HUES64 (cell line): ENCODE results near the gene SH3GLB1.
A peak's percentile ranks its signal among the peaks of the same experiment; 100 is the strongest.

Experiments
- H3K27ac ChIP-seq: 2 replicates; pipeline ENCODE4 v1.7.0; 2013; ENCODE audit warnings: low read depth, low read length, inconsistent platforms
- H3K27me3 ChIP-seq: 2 replicates; pipeline ENCODE4 v1.6.1; 2013; ENCODE audit warnings: mild to moderate bottlenecking, low read length; ENCODE audit not compliant: insufficient read depth
- H3K36me3 ChIP-seq: 2 replicates; pipeline ENCODE4 v1.6.1; 2013; ENCODE audit warnings: mild to moderate bottlenecking, low read length; ENCODE audit not compliant: insufficient read depth
- H3K4me1 ChIP-seq: 2 replicates; pipeline ENCODE4 v1.6.1; 2013; ENCODE audit warnings: mild to moderate bottlenecking, low read length, moderate library complexity; ENCODE audit not compliant: insufficient read depth
- H3K4me3 ChIP-seq: 2 replicates; pipeline ENCODE4 v1.5.1; 2013; ENCODE audit warnings: mild to moderate bottlenecking, low read length, moderate library complexity
- H3K9ac ChIP-seq: 2 replicates; pipeline ENCODE4 v1.6.1; 2013; ENCODE audit warnings: mild to moderate bottlenecking, low read depth, low read length
- H3K9me3 ChIP-seq: 2 replicates; pipeline ENCODE4 v1.6.1; 2013; ENCODE audit warnings: low read depth, low read length; ENCODE audit not compliant: insufficient read depth
- WGBS: fragments of 150-250, 120-280 bp; methylation state at CpG from one replicate; pipeline ENCODE4 v1.1.7; 2013; ENCODE audit warnings: missing lambda C conversion rate; 5-methylcytosine and 5-hydroxymethylcytosine counted together

The SH3GLB1 gene

DNA sequence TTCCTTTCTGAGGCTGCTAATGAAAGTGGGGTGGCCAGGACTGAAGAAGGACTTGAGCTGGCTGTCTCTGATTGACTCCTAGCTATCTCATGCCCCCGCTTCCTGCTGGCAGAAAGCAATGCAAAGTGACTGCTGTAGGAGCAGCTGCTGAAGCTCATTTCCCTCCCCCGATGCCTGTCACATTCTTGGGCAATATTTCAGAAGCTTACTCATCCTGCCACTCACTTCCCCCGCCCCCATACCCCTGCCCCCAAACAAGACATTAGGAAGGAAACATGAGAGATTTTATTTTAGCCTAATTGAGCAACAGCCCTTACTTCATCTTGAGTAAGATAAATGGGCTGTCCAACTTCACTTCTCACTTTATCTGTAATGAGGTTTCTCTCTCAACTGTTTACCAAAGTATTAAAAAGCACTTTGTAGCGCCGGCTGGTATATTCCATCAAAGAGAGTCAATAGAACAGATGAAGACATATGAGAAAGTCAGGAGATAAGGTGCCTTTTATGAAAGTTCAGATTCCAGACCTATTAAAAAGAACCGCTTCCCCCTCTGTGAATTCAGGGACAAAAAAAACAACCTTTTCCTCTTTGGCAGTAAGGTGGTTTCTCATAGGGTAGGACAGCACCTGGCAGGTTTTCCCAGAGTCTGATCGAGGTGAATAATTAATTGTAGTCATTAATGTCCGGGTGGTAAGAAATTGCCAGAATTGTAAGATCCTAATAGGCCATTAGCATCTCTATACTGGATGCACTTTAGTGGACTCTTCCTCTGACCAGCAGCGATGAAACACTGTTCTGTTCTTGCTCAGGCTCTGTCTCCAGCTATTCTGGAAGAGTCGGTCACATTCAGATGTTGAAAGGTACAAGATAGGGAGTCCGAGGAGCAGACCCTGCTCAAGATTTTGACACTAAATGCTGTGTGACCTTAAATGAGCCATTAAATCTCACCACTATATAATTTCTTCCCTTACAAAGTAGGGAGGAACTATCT is 70.2 kb downstream of the SH3GLB1 start:
- Histone ChIP-seq H3K4me1 (peaks cover 20% of the 10 kb centered on the region; the same call in 1 of the 2 replicates), H3K36me3 (no peaks in the 10 kb centered on the region), H3K27me3 (no peaks in the 10 kb centered on the region), H3K9ac (no peak overlapping the region), H3K27ac (0 out of 2 replicates have a peak overlapping the region, but pooled peaks have one; percentile 17), H3K9me3 (no peaks in the 10 kb centered on the region), H3K4me3 (no peak overlapping the region)
- 58% methylated on average over 10 of the region's 11 CpGs for WGBS

DNA sequence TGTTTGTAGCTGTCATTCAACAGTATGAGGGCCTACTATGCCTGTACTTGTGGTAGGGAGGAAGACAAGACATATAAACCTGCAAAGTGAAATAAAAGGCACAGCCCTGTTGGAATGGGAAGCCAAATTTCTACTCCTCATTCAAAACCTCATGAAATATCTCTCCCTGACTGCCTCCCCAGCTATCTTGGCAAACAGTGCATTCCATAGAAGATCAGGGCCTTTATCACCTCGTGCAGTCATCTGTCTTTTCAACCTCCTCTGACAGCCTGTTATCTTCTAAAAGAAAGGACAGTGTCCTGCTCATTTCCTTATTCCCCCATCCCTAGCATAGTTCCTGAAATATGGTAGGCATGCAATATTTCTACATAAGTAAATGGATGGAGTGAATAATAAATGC is 71.0 kb downstream of the SH3GLB1 start:
- Histone ChIP-seq H3K4me3 (no peak overlapping the region), H3K9me3 (no peaks in the 10 kb centered on the region), H3K27ac (no peak overlapping the region), H3K27me3 (no peaks in the 10 kb centered on the region), H3K4me1 (peaks cover 20% of the 10 kb centered on the region; the same call in 1 of the 2 replicates), H3K9ac (no peak overlapping the region), H3K36me3 (no peaks in the 10 kb centered on the region)
- WGBS = 54% methylated on average over 1 of the region's 1 CpG

DNA sequence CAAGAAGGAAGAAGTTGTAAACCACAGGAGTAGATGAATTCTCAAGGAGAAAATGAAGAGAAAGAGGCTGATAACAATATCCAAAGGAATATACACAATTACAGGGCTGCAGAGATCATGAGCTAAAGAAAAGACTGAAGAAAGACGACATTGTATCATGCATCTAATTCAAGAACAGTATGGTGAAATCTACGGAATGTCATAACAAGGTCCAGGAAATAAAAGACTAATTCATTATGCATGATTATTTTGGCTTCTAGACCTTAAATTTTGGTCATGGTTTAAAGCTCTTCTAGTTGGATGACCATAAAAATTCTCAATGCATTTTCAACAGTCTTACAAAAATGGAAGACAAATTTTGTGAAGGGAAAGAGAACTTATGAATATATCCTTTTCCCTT is 71.7 kb downstream of the SH3GLB1 start:
- H3K9me3 ChIP-seq = no peaks in the 10 kb centered on the region
- H3K9ac ChIP-seq = no peak overlapping the region
- H3K4me3 ChIP-seq = no peak overlapping the region
- H3K27me3 ChIP-seq = no peaks in the 10 kb centered on the region
- no peaks in the 10 kb centered on the region for H3K36me3 ChIP-seq
- no peak overlapping the region for H3K27ac ChIP-seq
- 97% methylated on average over 2 of the region's 2 CpGs for WGBS
- peaks cover 20% of the 10 kb centered on the region; the same call in 1 of the 2 replicates for H3K4me1 ChIP-seq

DNA sequence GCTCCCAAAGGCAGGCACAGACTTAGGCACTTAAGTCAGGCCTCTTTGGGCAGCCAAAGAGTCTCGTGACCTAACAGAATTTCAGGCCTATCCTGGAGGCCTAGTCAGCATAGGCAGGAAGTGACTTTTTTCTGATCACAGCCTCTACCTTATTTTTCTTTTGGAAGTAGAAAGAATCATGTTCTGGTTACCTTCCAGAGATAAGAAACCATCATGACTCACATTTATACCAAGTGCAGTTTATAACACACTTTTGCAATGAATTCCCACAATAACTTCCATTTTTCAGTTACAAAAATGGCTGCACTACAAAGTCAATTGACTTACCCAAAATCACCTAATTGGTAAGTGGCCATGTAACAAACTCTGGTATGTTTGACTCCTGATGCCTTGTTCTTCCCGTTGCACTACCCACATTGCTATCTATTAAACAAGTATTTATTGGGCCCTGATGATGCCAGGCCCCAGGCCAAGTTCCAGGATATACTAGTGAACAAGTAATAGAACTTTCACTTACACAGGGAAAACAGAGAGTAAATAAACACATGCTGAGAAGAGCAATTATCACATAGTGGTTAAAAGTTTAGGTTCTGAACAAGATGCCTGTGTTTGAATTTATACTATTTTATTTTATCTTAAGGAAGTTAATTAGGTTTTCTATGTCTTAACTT is 74.3 kb downstream of the SH3GLB1 start:
- Histone ChIP-seq H3K4me1 (peaks cover 14% of the 10 kb centered on the region; the same call in 1 of the 2 replicates), H3K9ac (no peak overlapping the region), H3K27ac (no peak overlapping the region)

DNA sequence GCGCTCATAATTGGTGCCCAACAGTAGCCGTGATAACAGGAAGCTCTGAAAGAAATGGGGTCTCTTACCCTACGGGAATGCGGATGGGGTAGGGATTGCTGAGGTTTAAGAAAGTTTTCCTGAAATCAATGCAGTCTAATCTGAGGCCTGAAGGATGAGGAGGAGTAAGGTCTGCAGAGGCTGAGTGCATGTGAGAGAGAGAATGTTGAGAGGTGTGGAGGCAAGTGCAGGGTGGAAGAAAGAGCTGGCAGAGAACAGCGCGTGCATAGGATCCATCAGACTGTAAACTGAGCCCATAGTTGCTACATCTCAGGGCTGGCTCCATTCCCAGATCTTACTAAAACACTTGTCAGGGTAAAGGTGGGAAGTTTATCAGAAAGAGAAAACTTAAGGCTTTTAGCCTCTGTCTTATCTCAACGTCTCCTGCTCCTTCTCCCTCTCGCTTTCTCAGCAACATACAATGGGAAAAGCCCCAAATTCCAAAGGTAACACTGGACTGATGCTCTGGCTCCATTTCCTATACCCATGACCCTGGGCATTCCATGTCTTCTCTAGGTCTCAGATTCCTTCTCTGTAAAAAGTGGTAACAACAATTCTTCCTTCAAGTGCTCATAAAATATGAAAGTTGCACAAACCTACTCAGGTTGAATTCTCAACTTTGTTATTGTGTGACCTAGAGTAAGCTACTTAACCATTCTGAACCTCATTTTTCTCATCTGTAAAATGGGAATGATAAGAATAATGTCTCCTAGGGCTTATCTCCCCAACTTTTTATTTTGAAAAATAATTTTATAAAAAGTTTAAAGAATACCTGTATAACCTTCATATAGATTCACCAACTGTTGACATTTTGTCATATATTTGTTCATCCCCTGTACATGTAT is 75.2 kb downstream of the SH3GLB1 start:
- 88% methylated on average over 8 of the region's 8 CpGs for WGBS
- Histone ChIP-seq H3K4me1 (peaks cover 8% of the 10 kb centered on the region; the same call in 1 of the 2 replicates), H3K9me3 (no peaks in the 10 kb centered on the region), H3K36me3 (no peaks in the 10 kb centered on the region), H3K27me3 (no peaks in the 10 kb centered on the region), H3K9ac (no peak overlapping the region), H3K27ac (no peak overlapping the region), H3K4me3 (no peak overlapping the region)

More for the DNA sequence above, 74.3 kb downstream of the SH3GLB1 start:
- no peaks in the 10 kb centered on the region for H3K9me3 ChIP-seq
- H3K36me3 ChIP-seq = no peaks in the 10 kb centered on the region
- WGBS = 92% methylated on average over 2 of the region's 2 CpGs
- H3K4me3 ChIP-seq = no peak overlapping the region
- no peaks in the 10 kb centered on the region for H3K27me3 ChIP-seq

DNA sequence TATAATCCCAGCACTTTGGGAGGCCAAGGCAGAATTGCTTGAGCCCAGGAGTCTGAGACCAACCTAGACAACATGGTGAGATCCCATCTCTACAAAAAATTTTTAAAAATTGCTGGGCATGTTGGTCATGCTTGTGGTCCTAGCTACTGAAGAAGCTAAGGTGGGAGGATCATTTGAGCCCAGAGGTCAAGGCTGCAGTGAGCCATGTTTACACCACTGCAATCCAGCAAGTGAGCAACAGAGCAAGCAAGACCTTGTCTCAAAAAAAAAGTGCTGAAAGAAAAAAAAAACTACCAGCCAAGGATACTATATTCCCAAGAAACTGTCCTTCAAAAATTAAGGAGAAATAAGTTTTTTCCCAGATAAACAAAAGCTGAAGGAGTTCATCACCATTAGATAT is 78.1 kb downstream of the SH3GLB1 start:
- no peaks in the 10 kb centered on the region for H3K4me1 ChIP-seq
- no peak overlapping the region for H3K9ac ChIP-seq
- H3K4me3 ChIP-seq = no peak overlapping the region

DNA sequence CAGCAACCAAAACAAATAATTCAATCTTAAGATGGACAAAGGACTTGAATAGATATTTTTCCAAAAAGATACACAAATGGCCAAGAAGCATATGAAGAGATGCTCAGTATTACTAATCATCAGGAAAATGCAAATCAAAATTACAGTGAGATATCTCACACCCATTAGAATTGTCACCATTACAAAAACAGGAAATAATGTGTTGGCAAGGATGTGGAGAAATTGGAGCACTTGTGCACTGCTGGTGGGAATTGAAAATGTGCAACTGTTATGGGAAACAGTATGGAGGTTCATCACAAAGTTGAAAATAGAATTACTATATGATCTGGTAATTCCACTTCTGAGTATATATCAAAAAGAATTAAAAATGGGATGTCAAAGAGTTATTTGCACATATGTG is 83.2 kb downstream of the SH3GLB1 start:
- Histone ChIP-seq H3K4me1 (peaks cover 2% of the 10 kb centered on the region; the same call in 1 of the 2 replicates), H3K4me3 (no peak overlapping the region), H3K27me3 (no peaks in the 10 kb centered on the region), H3K9ac (no peak overlapping the region), H3K36me3 (no peaks in the 10 kb centered on the region), H3K27ac (no peak overlapping the region), H3K9me3 (no peaks in the 10 kb centered on the region)

More for the DNA sequence above, 78.1 kb downstream of the SH3GLB1 start:
- Histone ChIP-seq H3K36me3 (no peaks in the 10 kb centered on the region), H3K27ac (no peak overlapping the region), H3K9me3 (no peaks in the 10 kb centered on the region), H3K27me3 (no peaks in the 10 kb centered on the region)

DNA sequence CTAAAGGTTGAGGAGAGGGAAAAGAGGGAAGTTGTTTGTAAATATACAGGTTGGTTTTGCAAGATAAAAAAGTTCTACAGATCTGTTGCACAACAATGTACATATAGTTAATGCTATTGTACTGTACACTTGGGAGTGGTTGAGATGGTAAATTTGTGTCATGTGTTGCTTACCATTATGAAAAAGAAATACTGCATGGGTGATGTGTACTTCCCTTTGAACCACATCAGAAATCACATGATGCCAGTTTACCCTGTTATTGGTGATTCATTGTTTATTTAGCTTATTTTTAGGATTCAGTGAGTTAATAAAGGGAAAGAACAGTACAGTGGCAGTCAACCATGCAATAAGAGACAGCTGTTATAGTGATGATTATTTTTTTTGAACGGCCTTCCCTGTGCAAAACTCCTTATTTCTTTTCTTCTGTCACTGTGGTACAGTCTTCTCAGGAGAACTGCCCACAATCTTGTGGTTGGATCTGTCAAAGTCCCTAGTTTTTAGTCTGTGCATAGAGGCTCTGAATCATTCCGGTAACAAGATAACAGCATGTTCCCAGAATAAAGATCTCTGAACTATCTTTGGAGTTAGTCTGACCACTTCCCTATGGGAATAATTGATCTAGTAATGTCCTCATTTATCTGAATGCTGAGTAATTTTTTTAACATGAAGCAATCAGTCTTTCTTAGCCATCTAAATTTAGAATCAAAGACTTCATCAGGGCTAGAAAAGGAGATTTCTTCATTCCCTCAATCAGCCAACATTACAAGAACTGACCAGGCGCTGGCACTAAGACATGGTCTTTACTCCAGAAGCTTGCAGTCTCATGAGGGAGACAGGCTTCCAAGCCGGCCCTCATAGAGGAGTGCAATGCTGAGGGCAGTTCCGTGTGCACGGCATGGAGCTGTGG is 84.2 kb downstream of the SH3GLB1 start:
- Histone ChIP-seq H3K36me3 (no peaks in the 10 kb centered on the region), H3K27ac (no peak overlapping the region), H3K9me3 (no peaks in the 10 kb centered on the region), H3K4me3 (no peak overlapping the region), H3K27me3 (no peaks in the 10 kb centered on the region), H3K9ac (no peak overlapping the region), H3K4me1 (peaks cover 10% of the 10 kb centered on the region; the same call in 1 of the 2 replicates)
- WGBS = 95% methylated on average over 6 of the region's 6 CpGs

DNA sequence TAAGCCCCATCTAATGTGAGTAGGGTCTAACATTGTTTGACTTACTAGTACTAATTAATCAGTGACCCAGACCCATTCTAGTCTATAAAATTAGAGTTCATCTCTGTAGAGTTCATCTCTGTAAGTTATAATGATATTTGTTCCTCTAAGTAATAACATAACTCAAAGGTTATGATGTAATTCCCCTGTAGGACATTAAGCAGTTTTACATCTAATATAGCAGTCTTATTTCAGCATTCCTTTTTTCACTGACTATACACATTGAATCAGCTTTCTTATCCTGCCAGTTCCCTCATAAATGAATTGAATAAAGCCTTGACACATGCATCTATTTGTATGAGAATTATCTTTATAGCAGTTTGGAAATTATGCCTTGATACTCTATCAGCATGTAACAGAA is 90.9 kb downstream of the SH3GLB1 start:
- Histone ChIP-seq H3K4me1 (peaks cover 10% of the 10 kb centered on the region; the same call in 1 of the 2 replicates), H3K9me3 (no peaks in the 10 kb centered on the region), H3K36me3 (no peaks in the 10 kb centered on the region), H3K4me3 (no peak overlapping the region), H3K9ac (no peak overlapping the region), H3K27me3 (no peaks in the 10 kb centered on the region), H3K27ac (no peak overlapping the region)
